ENCODE measurements around the gene TBX19.

The TBX19 gene

GRCh38 chr1:168360151-168361021 lies 79.7 kb downstream of the TBX19 start:
- peak; percentile 82 for DNase-seq

DNA sequence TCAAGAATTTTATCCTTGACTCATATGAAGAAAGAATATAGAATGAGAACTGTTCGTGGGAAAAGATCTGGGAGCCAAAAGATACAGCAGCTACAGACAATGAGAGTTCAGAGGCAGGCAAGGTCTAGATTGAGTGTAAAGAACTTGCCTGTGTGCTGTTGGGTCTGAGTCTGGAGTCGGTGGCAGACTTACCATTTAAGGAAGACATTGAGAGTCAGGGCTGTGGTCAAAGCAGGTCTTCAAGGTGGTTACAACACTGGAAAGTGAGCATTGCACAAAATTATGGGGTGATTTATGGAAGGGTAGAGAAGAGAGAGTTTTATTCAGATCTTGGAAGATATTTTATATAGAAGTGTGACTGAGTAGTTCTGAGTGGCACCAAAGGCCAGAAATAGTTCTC lies 80.6 kb downstream of the TBX19 start:
- DNase-seq = peak; percentile 28

- peak; percentile 85 for DNase-seq
These were observed 82.3 kb downstream of the TBX19 start for GRCh38 chr1:168362991-168363390.

All from activated CD4-positive, alpha-beta T cell treated with anti-CD3 and anti-CD28 coated beads, Interleukin-10, Interleukin-2, amounts not matched to agents 100 ng/mL and 50 ng/mL, durations not matched to agents 16 hours and 8 hours (primary cell).